ENCODE data around the gene DPF1.

The DPF1 gene

DNA sequence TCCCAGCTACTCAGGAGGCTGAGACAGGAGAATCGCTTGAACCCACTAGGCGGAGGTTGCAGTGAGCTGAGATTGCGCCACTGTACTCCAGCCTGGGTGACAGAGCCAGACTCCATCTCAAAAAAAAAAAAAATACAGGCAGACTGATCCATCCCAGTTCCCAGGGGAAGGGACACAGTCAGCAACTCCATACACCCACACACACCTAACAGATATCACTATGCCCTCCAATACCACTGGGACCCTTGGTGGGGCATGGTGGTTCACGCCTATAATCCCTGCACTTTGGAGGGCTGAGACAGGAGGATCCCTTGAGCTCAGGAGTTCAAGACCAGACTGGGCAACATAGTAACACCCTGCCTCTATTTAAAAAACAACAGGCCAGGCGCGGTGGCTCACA lies 2.6 kb downstream of the DPF1 start:
- no peak for DNase-seq (ENCODE audit: low spot score)

DNA sequence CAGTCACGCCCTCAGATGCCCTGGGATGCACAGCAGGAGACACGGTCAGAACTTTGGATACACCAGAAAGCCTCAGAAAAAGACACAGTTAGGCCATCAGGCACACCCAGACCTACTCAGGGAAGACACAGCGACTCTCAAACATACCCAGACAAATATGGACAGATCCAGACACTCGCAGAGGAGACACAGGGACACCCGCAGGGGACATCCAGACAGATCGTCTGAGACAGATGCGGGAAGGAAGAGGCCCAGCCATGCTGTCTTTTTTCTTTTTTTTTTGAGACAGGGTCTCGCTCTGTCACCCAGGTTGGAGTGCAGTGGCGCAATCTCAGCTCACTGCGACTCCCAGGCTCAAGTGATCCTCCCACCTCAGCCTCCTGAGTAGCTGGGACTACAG lies 4.8 kb downstream of the DPF1 start:
- no peak for DNase-seq (ENCODE audit: low spot score)

GRCh38 chr19:38218204-38218603 lies 5.8 kb downstream of the DPF1 start:
- no peak for DNase-seq (ENCODE audit: low spot score)

DNA sequence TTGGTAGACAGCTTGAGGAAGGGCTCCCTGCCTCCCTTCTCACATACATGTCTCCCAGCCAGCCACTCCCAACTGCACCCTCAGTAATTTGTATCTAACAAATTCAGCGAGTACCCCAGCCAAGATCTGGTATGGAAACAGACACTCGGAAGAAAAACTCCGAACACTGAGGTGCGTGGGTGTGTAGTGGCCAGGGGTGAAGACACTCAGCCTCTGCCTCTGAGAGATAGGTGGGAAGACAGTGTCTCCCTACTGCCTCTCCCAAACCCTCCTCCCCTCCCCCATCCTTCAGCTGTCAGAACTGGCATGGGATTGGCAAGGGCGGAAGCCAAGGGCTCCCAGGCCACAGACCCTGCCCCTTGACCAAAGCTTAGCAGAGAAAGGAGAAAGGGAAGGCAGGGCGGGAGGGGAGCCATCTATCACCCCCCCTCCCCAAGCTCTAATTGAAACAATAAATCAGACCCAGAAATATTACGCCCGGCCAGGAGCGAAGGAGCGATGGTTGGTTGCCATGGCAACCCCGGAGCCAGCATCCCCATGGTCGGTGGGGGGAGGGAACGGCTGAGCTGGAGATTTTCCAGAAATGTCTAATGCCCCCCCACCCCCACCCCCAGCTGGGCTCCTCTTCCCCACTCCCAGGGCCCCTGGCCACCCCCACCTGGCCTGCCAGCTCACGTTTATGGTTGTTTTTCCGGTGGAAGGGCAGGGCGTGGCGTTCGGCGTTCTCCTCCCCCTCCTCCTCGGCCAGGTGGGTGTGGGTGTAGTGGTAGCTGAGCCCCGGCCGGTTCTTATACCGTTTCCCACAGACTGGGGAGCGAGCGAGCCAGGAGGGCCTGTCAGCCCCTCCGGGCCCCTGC lies 7.0 kb downstream of the DPF1 start:
- no peak for DNase-seq (ENCODE audit: low spot score)

DNA sequence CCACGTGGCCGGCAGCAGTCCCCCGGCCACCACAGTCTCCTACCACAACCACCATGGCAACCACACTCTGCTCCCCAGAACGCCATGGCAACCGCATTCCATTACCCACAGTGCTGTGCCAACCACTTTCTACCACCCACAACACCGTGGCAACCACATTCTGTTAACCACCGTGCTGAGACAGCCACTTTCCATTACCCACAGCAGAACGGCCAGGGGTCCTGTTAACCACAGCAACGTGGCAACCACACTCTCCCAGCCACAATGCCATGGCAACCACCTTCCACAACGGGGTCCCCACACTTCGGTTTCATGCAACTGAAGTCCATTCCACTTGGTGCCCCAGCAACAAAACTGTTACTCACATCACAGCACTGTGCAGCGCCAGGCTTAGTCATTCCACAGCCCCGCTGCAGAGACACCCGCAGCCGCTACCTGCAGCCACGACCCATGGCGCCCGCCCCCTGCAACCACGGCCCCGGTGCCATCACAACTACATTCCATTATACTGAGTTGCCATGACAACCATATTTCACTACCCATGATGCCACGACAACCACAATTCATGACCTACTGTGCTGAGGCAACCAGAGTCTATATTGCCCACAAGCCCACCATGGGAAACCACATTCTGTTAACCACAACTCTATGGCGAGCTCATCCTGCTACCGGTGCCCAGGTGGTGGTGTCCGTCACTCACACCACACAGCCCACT lies 10.0 kb downstream of the DPF1 start:
- DNase-seq (ENCODE audit: low spot score), result no peak

- no peak for DNase-seq (ENCODE audit: low spot score)
Measured at GRCh38 chr19:38213469-38213868, 10.6 kb downstream of the DPF1 start.

GRCh38 chr19:38211766-38212165 lies 12.3 kb downstream of the DPF1 start:
- DNase-seq (ENCODE audit: low spot score), result no peak

- peak; percentile 70 for DNase-seq (ENCODE audit: low spot score)
Measured at GRCh38 chr19:38211151-38211591, 12.9 kb downstream of the DPF1 start.

DNA sequence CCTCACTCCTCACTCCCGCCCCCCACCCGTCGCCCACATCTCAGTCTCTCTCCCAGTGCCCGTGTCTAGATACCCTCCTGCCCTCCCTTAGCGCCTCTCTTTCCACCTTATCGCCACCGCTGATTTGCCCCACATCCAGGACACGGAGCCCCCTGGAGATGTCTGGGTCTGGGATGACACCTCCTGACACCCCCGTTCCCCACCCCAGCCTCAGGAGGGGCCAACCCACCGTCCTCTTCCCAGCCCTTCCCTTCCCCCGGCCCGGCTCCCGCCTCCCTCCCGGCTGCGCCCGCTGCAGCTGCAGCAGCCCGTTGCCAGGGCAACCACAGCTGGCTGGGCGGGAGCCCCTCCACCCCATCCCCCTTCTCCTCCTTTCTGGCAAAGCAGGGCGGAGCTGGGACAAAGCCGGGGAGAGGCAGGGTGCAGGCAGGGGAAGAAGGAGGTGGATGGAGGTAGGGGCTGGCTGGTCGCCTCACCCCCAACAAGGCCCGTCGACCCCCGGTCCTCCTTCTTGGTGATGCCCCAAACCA lies 13.5 kb downstream of the DPF1 start:
- peak; percentile 94 for DNase-seq (ENCODE audit: low spot score)

DNA sequence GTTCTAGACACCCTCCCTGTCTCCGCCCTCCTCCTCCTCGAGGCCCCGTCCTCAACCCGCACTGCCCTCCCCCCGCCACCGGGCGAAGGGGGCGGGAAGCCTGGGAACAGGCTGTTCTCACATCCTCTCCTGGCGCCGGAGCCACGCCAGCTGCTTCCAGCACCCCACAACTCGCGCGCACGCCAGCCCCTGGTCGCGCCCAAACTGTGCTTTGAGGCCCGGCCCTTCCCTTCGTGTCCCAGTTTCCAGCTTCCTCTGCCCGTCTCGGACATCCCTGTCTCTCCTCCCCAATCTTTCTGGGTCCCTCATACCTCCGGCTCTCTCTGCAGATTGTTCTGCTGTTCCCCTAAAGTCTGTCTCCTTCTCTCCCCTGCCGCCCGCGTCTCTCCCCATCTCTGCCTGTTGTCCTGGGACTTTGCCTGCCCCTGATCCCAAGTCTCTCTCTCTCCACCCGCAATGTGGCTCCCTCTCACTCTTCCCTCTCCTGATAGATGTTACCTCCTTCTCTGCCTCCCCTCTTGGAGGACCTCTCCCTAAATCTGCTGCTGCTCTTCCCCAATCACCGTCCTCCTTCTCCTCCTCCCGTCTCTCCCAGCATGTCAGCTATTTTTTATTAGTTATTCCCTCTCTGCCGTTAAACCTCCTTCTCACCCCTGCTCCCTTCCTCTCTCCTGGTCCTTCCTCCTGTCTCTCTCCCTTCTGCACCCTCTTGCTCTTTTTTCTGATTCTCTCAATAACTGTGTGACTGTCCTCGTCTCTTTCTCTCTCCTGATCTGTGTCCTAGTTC lies 14.2 kb downstream of the DPF1 start:
- peak; percentile 74 for DNase-seq (ENCODE audit: low spot score)

- DNase-seq (ENCODE audit: low spot score), result no peak
Measured at GRCh38 chr19:38209152-38209551, 14.9 kb downstream of the DPF1 start.

DNA sequence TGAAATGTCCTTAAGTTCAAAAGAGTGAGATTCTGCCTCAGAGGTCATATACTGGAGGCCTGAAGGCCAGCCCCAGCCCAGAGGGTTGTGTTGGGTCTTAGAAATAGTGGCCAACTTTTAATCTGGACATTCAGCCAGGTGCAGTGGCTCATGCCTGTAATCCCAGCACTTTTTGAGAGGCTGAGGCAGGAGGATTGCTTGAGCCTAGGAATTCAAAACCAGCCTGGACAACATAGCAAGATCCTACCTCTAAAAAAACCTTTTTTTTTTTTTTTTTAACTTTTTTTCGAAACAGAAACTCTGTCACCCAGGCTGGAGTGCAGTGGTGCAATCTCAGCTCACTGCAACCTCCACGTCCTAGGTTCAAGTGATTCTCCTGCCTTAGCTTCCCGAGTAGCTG lies 15.5 kb downstream of the DPF1 start:
- DNase-seq (ENCODE audit: low spot score), result no peak

DNA sequence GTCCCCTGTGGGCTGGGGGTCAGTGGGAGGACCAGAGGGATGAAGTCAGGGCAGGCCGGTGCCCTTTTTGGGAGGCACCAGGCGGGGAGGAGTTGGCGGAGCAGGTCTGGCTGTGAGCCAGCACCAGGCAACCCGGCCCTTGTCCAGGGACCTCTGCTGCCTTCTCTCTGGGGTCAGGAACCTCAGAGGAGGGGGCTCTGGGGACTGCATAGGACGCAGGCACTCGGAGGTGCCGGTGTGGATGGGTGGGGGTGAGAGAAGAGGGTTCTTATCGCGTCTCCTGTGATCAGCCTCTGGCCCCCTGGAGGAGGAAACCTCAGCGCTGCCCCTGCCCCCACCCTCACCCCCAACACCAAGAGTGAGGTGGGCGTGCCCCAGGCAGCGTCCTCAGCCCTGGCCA lies 16.5 kb downstream of the DPF1 start:
- DNase-seq (ENCODE audit: low spot score), result no peak

DNA sequence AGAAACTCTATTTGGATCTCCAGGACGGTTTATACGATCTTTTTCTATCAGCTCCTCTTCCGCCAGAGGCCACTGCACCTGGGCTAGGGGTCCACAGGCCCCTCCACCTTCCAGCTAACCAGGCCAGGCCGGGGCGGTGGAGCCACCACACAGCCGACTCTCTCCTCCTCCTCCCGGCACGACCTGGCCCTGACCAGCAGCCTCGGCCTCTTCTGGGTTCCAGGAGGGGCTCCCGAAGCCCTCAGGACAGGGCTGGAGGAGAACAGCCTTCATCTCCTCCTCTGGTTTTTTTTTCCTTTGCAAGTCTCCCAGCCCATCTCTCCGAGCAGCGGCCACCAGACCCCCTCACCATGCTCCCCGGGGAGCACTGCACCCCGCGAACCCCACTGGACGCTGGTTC lies 17.1 kb downstream of the DPF1 start:
- no peak for DNase-seq (ENCODE audit: low spot score)

- no peak for DNase-seq (ENCODE audit: low spot score)
Measured at GRCh38 chr19:38206006-38206745, 17.8 kb downstream of the DPF1 start.

GRCh38 chr19:38204728-38205127 lies 19.3 kb downstream of the DPF1 start:
- DNase-seq (ENCODE audit: low spot score), result no peak

- no peak for DNase-seq (ENCODE audit: low spot score)
Measured at GRCh38 chr19:38204096-38204495, 19.9 kb downstream of the DPF1 start.

DNA sequence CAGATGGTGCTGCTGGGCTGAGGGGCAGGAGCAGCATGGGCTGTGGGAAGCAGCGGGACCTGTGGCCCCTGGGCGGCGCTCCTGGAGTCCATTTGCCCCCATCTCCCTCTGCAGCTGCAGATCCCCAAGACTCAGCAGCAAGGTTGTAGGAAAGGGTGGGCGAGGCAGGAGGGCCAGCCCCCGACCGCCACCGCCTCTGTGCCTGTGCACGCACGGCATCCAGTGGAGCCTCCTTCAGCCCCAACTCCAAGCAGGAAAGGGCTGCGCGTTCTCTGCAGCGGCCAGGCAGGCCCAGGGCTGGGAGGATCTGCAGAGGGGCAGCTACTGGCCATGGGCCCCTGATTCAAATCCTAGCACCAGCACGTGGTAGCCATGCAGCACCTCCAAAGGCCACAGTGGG lies 20.8 kb downstream of the DPF1 start:
- no peak for DNase-seq (ENCODE audit: low spot score)

DNA sequence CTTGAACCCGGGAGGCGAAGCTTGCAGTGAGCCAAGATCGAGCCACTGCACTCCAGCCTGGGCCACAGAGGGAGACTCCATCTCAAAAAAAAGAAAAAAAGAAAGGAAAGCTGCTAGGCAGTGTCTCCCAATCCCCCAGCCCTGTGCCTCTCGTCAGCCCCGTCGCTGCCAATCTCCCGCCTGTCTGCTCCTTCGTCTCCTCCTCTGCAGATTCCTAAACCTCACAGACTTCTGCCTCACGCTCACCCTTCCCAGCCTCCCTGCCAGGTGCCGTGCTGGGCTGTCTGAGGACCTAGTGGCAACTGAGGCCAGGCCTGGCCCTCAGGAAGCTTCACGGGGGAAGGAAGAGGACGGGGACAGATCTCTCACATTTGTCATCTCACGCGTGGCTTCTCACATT lies 21.5 kb downstream of the DPF1 start:
- no peak for DNase-seq (ENCODE audit: low spot score)

DNA sequence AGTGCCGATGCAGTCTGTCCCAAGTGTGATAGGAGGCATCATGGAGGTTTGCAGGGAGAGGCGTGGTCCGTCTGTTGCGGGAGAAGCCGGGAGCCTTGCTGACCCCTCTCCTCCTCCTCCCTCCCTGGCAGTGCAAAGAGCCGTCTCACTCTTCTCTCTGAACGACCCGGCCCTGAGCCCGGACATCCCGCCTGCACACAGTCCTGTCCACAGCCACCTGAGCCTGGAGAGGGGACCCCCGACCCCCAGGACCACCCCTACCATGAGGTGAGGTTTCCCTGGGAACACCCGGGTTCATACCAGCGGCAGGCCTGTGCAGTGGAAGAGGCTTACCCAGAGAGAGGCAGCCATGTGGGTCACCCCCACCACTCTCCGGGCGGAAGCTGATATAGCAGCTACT lies 22.3 kb downstream of the DPF1 start:
- DNase-seq (ENCODE audit: low spot score), result no peak

DNA sequence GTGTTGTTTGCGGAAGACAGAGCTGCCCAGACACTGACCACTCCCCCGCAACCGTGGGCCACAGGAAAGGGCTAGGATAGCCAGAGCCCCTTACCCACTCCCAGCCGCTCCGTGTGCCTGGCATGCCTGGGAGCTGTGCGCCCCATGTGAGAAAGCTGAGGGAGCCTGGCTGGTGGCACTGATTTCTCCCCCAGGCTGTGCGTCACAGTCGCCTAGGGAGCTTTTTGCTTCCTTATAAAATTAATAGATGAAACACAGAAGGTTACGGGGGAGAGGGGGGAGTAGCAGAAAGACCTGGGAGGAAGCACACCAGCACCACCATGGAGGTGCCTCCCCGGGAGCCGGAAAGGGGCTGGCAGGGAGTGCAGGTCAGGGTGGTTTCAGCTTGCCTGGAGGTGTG lies 24.7 kb downstream of the DPF1 start:
- no peak for DNase-seq (ENCODE audit: low spot score)

All from ecto neural progenitor cell (in vitro differentiated cells).